Astrocyte (in vitro differentiated cells and primary cell): ENCODE results near the gene BCL7B. TPM values are rescaled to one million over a fixed set of nuclear protein-coding genes. Genes with fewer than 3 reads are reported as not detected.

Source experiments
- DNase-seq: peaks from one replicate; pipeline ENCODE4 v3.0.0-alpha.2; 2010; ENCODE audit warnings: low read depth
- FAIRE-seq: peaks from 2 replicates; lab custom pipeline; 2011; peaks lifted over from hg19 to GRCh38; lab: Jason Lieb, UNC
- H2AFZ ChIP-seq: 2 replicates; pipeline ENCODE4 v1.6.0; 2012; ENCODE audit warnings: low read depth, low read length, inconsistent platforms
- H3K27ac ChIP-seq: 2 replicates; pipeline ENCODE4 v1.5.1; 2011; ENCODE audit warnings: low read depth, low read length, inconsistent platforms
- H3K27me3 ChIP-seq: 2 replicates; pipeline ENCODE4 v1.6.0; 2011; ENCODE audit warnings: low read length, inconsistent platforms; ENCODE audit not compliant: insufficient read depth
- H3K36me3 ChIP-seq: 2 replicates; pipeline ENCODE4 v1.5.1; 2011; ENCODE audit warnings: low read length, inconsistent platforms; ENCODE audit not compliant: insufficient read depth
- H3K4me1 ChIP-seq: 2 replicates; pipeline ENCODE4 v1.5.1; 2011; ENCODE audit warnings: low read length, inconsistent platforms; ENCODE audit not compliant: insufficient read depth
- H3K4me2 ChIP-seq: 2 replicates; pipeline ENCODE4 v1.6.0; 2012; ENCODE audit warnings: low read length, inconsistent platforms
- H3K4me3 ChIP-seq: 2 replicates; pipeline ENCODE4 v1.5.1; 2011; ENCODE audit warnings: low read depth, mild to moderate bottlenecking, low read length, inconsistent platforms; ENCODE audit not compliant: insufficient read depth
- H3K79me2 ChIP-seq: 2 replicates; pipeline ENCODE4 v1.6.0; 2012; ENCODE audit warnings: mild to moderate bottlenecking, low read length, inconsistent platforms; ENCODE audit not compliant: insufficient read depth
- H3K9ac ChIP-seq: 2 replicates; pipeline ENCODE4 v1.6.0; 2012; ENCODE audit warnings: mild to moderate bottlenecking, low read length, inconsistent platforms
- H3K9me3 ChIP-seq: 2 replicates; pipeline ENCODE4 v1.5.1; 2012; ENCODE audit warnings: low read depth, mild to moderate bottlenecking, low read length, inconsistent platforms; ENCODE audit not compliant: insufficient read depth
- H4K20me1 ChIP-seq: 2 replicates; pipeline ENCODE4 v1.6.0; 2012; ENCODE audit warnings: low read length, inconsistent platforms; ENCODE audit not compliant: insufficient read depth
- H3K27ac Mint-ChIP-seq: one replicate; pipeline ENCODE4 v1.8.0; 2021; ENCODE audit warnings: mild to moderate bottlenecking, mixed read lengths; ENCODE audit not compliant: unreplicated experiment
- H3K27me3 Mint-ChIP-seq: one replicate; pipeline ENCODE4 v1.8.0; 2021; ENCODE audit warnings: low read depth, mixed read lengths; ENCODE audit not compliant: unreplicated experiment
- H3K36me3 Mint-ChIP-seq: one replicate; pipeline ENCODE4 v1.8.0; 2021; ENCODE audit warnings: low read depth, mixed read lengths; ENCODE audit not compliant: unreplicated experiment
- H3K4me1 Mint-ChIP-seq: one replicate; pipeline ENCODE4 v1.8.0; 2021; ENCODE audit warnings: low read depth, mixed read lengths; ENCODE audit not compliant: unreplicated experiment
- H3K4me3 Mint-ChIP-seq: one replicate; pipeline ENCODE4 v1.8.0; 2021; ENCODE audit warnings: mild to moderate bottlenecking, moderate library complexity, mixed read lengths; ENCODE audit not compliant: unreplicated experiment
- H3K9me3 Mint-ChIP-seq: one replicate; pipeline ENCODE4 v1.8.0; 2021; ENCODE audit warnings: mild to moderate bottlenecking, mixed read lengths; ENCODE audit not compliant: unreplicated experiment
- EZH2 ChIP-seq: IDR thresholded peaks from 2 replicates; pipeline ENCODE4 v1.6.1; 2012; ENCODE audit warnings: mild to moderate bottlenecking, low read length, inconsistent platforms; ENCODE audit not compliant: insufficient read depth
- total RNA-seq: library from RNA; stranded (reverse); gene quantifications from 2 replicates; pipeline ENCODE4 v1.2.1, GENCODE V29; 2021
- TF ChIP-seq, protein P1 (sequence below): IDR thresholded peaks from 2 replicates; pipeline ENCODE4 v1.5.1; 2011; ENCODE audit warnings: low read depth, mild to moderate bottlenecking, inconsistent platforms, low read length, moderate library complexity; ENCODE audit not compliant: insufficient read depth

The BCL7B gene
- total RNA-seq, 1 donor from 2014 or later = 30.1 TPM

DNA sequence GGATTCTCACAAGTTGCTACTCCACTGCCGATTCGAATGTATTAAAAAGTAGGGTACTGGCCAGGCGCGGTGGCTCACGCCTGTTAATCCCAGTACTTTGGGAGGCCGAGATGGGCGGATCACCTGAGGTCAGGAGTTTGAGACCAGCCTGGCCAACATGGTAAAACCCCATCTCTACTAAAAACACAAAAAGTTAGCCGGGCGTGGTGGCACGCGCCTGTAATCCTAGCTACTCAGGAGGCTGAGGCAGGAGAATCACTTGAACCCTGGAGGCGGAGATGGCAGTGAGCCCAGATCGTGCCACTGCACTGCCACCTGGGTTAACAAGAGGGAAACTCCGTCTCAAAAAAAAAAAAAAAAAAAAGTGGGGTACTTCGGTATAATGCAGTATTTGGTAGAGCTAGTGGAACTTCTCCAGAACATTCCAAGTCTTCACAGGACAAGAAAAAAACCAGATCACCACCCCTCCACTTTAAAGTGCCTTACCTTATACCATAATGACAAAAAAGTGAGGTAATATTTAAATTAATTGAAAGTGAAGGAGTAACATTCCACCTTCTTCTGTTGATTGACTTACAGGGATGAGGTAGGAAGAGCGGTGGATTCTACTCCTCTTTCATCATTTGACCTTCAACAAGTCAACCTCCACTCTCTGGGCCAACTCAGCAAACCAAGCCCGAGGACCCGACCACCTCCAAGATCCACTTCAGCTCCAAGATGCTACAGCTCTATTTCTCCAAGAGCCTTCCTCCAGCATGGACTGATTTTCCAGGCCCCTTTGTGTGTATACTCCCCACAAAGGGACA is 37.4 kb downstream of the BCL7B start:
- Mint-ChIP-seq H3K9me3 (no peaks in the 10 kb centered on the region), H3K36me3 (peaks cover 8% of the 10 kb centered on the region), H3K27ac (peak overlapping the region; percentile 79), H3K4me3 (peak overlapping the region; percentile 95), H3K27me3 (no peaks in the 10 kb centered on the region), H3K4me1 (peaks cover 20% of the 10 kb centered on the region)
- no peak for DNase-seq
- Histone ChIP-seq H4K20me1 (peaks cover 48% of the 10 kb centered on the region), H3K4me3 (peak overlapping the region; percentile 72), H3K9me3 (no peaks in the 10 kb centered on the region), H3K9ac (peak overlapping the region; percentile 84), H3K27ac (peak overlapping the region; percentile 85), H3K79me2 (peaks cover 65% of the 10 kb centered on the region), H3K4me1 (peaks cover 11% of the 10 kb centered on the region), H3K27me3 (no peaks in the 10 kb centered on the region), H3K4me2 (peak overlapping the region; percentile 92), H2AFZ (no peak overlapping the region), H3K36me3 (peaks cover 11% of the 10 kb centered on the region)
- TF ChIP-seq, protein P1, sequence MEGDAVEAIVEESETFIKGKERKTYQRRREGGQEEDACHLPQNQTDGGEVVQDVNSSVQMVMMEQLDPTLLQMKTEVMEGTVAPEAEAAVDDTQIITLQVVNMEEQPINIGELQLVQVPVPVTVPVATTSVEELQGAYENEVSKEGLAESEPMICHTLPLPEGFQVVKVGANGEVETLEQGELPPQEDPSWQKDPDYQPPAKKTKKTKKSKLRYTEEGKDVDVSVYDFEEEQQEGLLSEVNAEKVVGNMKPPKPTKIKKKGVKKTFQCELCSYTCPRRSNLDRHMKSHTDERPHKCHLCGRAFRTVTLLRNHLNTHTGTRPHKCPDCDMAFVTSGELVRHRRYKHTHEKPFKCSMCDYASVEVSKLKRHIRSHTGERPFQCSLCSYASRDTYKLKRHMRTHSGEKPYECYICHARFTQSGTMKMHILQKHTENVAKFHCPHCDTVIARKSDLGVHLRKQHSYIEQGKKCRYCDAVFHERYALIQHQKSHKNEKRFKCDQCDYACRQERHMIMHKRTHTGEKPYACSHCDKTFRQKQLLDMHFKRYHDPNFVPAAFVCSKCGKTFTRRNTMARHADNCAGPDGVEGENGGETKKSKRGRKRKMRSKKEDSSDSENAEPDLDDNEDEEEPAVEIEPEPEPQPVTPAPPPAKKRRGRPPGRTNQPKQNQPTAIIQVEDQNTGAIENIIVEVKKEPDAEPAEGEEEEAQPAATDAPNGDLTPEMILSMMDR = no peak
- no peak for TF ChIP-seq EZH2
- no peak for FAIRE-seq

DNA sequence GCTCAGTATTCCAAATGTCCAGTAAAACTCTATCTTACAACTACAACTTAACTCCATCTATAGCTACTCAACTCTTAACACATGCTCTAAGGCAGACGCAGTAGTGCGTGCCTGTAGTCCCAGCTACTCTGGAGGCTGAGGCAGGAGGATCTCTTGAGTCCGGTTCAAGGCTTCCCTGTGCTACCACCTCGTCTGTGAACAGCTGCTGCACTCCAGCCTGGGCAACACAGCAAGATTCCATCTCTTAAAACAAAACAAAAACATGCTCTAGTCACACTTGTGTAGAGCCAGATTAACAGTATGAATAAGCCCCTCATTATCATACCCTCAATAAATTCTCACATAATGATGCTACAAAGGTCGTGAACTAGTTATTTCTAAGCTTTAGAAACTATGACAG is 39.0 kb downstream of the BCL7B start:
- H3K36me3 Mint-ChIP-seq = peaks cover 13% of the 10 kb centered on the region
- no peak overlapping the region for H3K27ac Mint-ChIP-seq

DNA sequence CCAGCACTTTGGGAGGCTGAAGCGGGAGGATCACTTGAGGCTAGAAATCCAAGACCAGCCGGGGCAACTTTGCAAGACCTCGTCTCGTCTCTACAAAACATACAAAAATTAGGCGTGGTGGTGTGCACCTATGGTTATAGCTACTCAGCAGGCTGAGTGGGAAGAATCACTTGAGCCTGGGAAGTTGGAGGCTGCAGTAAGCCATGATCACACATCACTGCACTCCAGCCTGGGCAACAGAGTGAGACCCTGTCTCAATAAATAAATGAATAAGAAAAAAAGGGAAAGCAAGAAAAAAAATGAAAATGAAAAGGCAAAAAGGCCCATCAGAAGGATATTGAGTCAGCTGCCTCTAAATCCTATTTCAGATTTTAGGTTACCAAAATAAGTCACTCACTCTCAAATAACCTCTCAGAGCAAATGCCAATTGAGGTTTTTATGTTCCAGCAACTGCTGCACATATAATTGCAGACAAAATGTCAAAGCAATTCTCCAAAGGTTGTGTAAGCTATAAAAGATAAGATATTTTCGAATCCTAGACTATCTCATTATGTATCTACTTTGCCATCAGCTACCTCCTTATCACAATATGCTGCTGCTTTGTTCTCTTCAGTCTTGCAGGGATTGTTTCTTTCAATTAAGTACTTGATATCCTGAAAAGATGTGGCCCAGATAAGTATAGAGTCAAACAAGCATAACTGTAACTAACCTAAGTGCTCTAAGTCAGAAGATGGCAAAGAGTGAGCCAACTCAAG is 40.1 kb downstream of the BCL7B start:
- peaks cover 16% of the 10 kb centered on the region for H3K36me3 Mint-ChIP-seq
- no peak for FAIRE-seq
- peaks cover 19% of the 10 kb centered on the region for H3K4me1 Mint-ChIP-seq
- no peak overlapping the region for H3K27ac Mint-ChIP-seq
- peaks cover 74% of the 10 kb centered on the region for H4K20me1 ChIP-seq
- H3K27me3 Mint-ChIP-seq = no peaks in the 10 kb centered on the region
- no peak for DNase-seq
- H3K9ac ChIP-seq = no peak overlapping the region
- H3K27ac ChIP-seq = no peak overlapping the region
- no peak overlapping the region for H3K4me2 ChIP-seq
- TF ChIP-seq, protein P1 = no peak
- no peak for TF ChIP-seq EZH2
- H3K9me3 Mint-ChIP-seq = no peaks in the 10 kb centered on the region
- H3K79me2 ChIP-seq = peaks cover 92% of the 10 kb centered on the region
- no peak overlapping the region for H3K4me3 ChIP-seq
- no peak overlapping the region for H2AFZ ChIP-seq
- no peaks in the 10 kb centered on the region for H3K27me3 ChIP-seq
- H3K9me3 ChIP-seq = no peaks in the 10 kb centered on the region
- H3K36me3 ChIP-seq = peaks cover 17% of the 10 kb centered on the region
- peaks cover 11% of the 10 kb centered on the region for H3K4me1 ChIP-seq
- peak overlapping the region; percentile 1 for H3K4me3 Mint-ChIP-seq

More for the DNA sequence above, 39.0 kb downstream of the BCL7B start:
- H3K9ac ChIP-seq = no peak overlapping the region
- no peaks in the 10 kb centered on the region for H3K27me3 ChIP-seq
- peak overlapping the region; percentile 9 for H3K4me3 ChIP-seq
- peaks cover 81% of the 10 kb centered on the region for H3K79me2 ChIP-seq
- no peak overlapping the region for H3K27ac ChIP-seq
- H2AFZ ChIP-seq = no peak overlapping the region
- Mint-ChIP-seq H3K4me1 (peaks cover 22% of the 10 kb centered on the region), H3K27me3 (no peaks in the 10 kb centered on the region), H3K4me3 (peak overlapping the region; percentile 78), H3K9me3 (no peaks in the 10 kb centered on the region)
- peaks cover 11% of the 10 kb centered on the region for H3K4me1 ChIP-seq
- TF ChIP-seq EZH2 = no peak
- DNase-seq = no peak
- FAIRE-seq = peak; percentile 26
- H3K36me3 ChIP-seq = peaks cover 13% of the 10 kb centered on the region
- peak overlapping the region; percentile 92 for H3K4me2 ChIP-seq
- peaks cover 64% of the 10 kb centered on the region for H4K20me1 ChIP-seq
- H3K9me3 ChIP-seq = no peaks in the 10 kb centered on the region
